Gastrocnemius medialis (tissue), 4 donors: ENCODE measurements around the gene ATF6. TPM values are rescaled to one million over a fixed set of nuclear protein-coding genes. Genes with fewer than 3 reads are reported as not detected.

Experiments used
- ATAC-seq, 2 donors: fragments of 150-250 bp; one replicate each; pipeline ENCODE4 v1.9.1; 2016
- DNase-seq, 2 donors: peaks; one replicate each; pipeline ENCODE4 v3.0.0-alpha.2; 2019
- H3K27ac ChIP-seq, 4 donors: fragments of 200-600 bp; sonication (generic); 1 replicate in 1 of 4; 2 replicates in 3 of 4; pipeline ENCODE4 v1.5.1; 2016 to 2018; ENCODE audit warnings: mild to moderate bottlenecking in 2 of 4, moderate library complexity in 1 of 4
- H3K27me3 ChIP-seq, 3 donors: fragments of 200-600 bp; sonication (generic) in 2 of 3; 1 replicate in 1 of 3; 2 replicates in 2 of 3; pipeline versions ENCODE4 v1.5.1 to v1.6.0; 2016 to 2019; ENCODE audit warnings: mild to moderate bottlenecking in 1 of 3, moderate library complexity in 1 of 3
- H3K36me3 ChIP-seq, 2 donors: fragments of 200-600 bp; sonication (generic) in 1 of 2; one replicate each; pipeline ENCODE4 v1.5.1; 2017 to 2018
- H3K4me1 ChIP-seq, 2 donors: fragments of 200-600 bp; sonication (generic) in 1 of 2; one replicate each; pipeline ENCODE4 v1.5.1; 2016 to 2017; ENCODE audit warnings: mild to moderate bottlenecking in 2 of 2
- H3K4me3 ChIP-seq, 4 donors: fragments of 200-600 bp; sonication (generic) in 3 of 4; 1 replicate in 1 of 4; 2 replicates in 3 of 4; pipeline ENCODE4 v1.5.1; 2016 to 2019; ENCODE audit warnings: mild to moderate bottlenecking in 2 of 4
- H3K9me3 ChIP-seq, 3 donors: fragments of 200-600 bp; sonication (generic) in 2 of 3; 1 replicate in 1 of 3; 2 replicates in 2 of 3; pipeline ENCODE4 v1.5.1; 2016 to 2019
- POLR2A ChIP-seq, 2 donors: fragments of 450-650 bp; IDR thresholded peaks; one replicate each; pipeline ENCODE4 v1.6.1; 2017; ENCODE audit warnings: antibody characterized with exemption in 2 of 2, mild to moderate bottlenecking in 2 of 2, moderate library complexity in 2 of 2
- in situ Hi-C, 4 donors: fragments of 200-750 bp; cut with MboI; loops; one replicate each; pipeline versions ENCODE4 v1.15.0 to v1.8.0; 2017; ENCODE audit warnings: low sequenced_read_pairs in 4 of 4
- intact Hi-C: fragments of 100-400 bp; cut with DNase I; formaldehyde crosslinking; loops from one replicate; pipeline ENCODE4 v1.15.1; 2023; ENCODE audit warnings: low total_unique reads
- total RNA-seq, 4 donors: library from RNA; depleted of rRNA; stranded (reverse); fragments of >200 nt; gene quantifications; one replicate each; pipeline versions ENCODE4 v1.1.0 to v1.2.3, GENCODE V29; 2016
- TF ChIP-seq, protein P1 (sequence below), 5 experiments: fragments of 450-650 bp in 3 of 5; fragments of 200-600 bp in 2 of 5; sonication (generic) in 2 of 5; IDR thresholded peaks in 4 of 5; conservative IDR thresholded peaks in 1 of 5; 1 replicate in 4 of 5; 2 replicates in 1 of 5; pipeline ENCODE4 v1.5.1; 2016 to 2019; ENCODE audit warnings: antibody characterized with exemption in 5 of 5, mild to moderate bottlenecking in 3 of 5, moderate library complexity in 3 of 5

The ATF6 gene
- total RNA-seq, 4 donors from 2014 or later: 15.3 to 20.1 (median 18.3) TPM

DNA sequence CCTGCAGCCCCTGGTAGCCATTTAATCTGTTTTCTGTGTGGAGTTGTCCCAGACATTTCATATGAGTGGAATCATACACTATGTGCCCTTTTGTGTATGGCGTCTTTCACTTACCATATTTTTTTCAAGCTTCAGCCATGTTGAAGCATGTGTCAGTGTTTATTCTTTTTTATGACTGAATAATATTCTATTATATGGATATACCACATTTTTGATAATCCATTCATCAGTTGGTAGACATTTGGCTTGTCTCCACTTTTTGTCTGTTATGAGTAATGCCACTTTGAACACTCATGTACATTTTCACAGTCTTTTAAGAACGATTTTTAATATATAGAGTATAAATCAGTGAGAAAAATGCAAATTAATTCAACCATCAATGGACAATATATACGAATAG is 44.7 kb downstream of the ATF6 start:
- Histone ChIP-seq H3K4me3 (no peak overlapping the region), H3K4me1 (no peaks in the 10 kb centered on the region), H3K9me3 (no peaks in the 10 kb centered on the region), H3K27ac (no peak overlapping the region), H3K36me3 (no peaks in the 10 kb centered on the region), H3K27me3 (no peaks in the 10 kb centered on the region)
- no peak for ATAC-seq
- DNase-seq: no peak
- intact Hi-C loops (no loop called here), in situ Hi-C loops (no loop called here)
- TF ChIP-seq, protein P1, sequence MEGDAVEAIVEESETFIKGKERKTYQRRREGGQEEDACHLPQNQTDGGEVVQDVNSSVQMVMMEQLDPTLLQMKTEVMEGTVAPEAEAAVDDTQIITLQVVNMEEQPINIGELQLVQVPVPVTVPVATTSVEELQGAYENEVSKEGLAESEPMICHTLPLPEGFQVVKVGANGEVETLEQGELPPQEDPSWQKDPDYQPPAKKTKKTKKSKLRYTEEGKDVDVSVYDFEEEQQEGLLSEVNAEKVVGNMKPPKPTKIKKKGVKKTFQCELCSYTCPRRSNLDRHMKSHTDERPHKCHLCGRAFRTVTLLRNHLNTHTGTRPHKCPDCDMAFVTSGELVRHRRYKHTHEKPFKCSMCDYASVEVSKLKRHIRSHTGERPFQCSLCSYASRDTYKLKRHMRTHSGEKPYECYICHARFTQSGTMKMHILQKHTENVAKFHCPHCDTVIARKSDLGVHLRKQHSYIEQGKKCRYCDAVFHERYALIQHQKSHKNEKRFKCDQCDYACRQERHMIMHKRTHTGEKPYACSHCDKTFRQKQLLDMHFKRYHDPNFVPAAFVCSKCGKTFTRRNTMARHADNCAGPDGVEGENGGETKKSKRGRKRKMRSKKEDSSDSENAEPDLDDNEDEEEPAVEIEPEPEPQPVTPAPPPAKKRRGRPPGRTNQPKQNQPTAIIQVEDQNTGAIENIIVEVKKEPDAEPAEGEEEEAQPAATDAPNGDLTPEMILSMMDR (IDR thresholded peaks at IDR 0.05 in 4 of 5, conservative IDR thresholded peaks at IDR 0.05 in 1 of 5): no peak
- no peak for TF ChIP-seq POLR2A (IDR thresholded peaks at IDR 0.05)

DNA sequence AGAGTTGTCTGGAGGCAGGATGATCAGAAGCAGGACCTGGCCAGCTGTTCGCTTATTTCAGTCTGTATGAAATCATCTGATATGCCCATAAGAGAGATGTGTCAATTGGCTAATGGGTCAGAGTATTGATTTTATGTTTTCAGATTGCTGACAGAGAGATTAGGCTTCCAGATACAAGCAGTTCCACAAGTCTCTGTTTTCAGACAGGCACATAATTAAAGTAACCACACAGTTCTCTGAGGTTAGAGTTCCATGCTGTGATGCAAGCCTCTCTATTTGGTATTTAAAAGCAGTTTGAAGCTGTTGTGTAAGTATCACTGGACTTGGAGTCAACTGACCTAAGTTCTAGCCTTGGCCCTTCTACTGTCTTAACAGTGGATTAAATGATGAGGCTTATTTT is 50.1 kb downstream of the ATF6 start:
- in situ Hi-C loops (no loop called here), intact Hi-C loops (no loop called here)
- H3K4me3 ChIP-seq: no peak overlapping the region
- TF ChIP-seq, protein P1 (IDR thresholded peaks at IDR 0.05 in 4 of 5, conservative IDR thresholded peaks at IDR 0.05 in 1 of 5): no peak
- TF ChIP-seq POLR2A (IDR thresholded peaks at IDR 0.05): no peak
- no peak overlapping the region for H3K27ac ChIP-seq
- ATAC-seq: no peak
- H3K9me3 ChIP-seq: no peaks in the 10 kb centered on the region
- no peaks in the 10 kb centered on the region for H3K27me3 ChIP-seq
- H3K36me3 ChIP-seq: peaks cover 0 to 17% of the 10 kb centered on the region in 2 donors
- DNase-seq: no peak
- H3K4me1 ChIP-seq: no peaks in the 10 kb centered on the region

DNA sequence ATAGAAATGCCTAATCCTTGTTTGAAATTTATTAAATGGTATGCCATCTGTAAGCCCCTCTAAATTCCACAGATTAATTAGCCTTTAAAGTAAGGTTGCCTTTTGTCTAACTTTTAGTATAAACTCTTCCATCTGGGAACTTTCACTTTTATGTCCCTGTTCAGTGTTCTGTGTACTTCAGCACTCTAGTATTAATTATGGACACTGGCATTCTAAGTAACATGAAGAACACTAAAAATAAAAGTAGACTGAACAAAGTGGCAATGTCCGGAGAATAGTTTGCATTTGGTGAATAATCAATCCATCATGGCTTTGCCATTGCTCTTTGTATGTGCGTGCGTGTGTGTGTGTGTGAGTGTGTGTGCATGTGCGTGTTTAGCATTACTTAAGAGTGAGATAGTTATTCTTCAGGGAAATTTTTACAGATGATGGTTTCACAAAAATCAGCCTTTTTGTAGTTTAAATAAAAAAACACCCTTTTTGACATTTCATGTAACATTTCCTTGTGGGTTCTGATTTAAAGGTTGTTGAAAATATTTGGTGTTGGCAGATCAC is 51.1 kb downstream of the ATF6 start:
- Histone ChIP-seq H3K27ac (no peak overlapping the region), H3K4me1 (no peaks in the 10 kb centered on the region), H3K27me3 (no peaks in the 10 kb centered on the region), H3K36me3 (peaks cover 0 to 27% of the 10 kb centered on the region in 2 donors), H3K9me3 (no peaks in the 10 kb centered on the region), H3K4me3 (no peak overlapping the region)
- ATAC-seq (no peak), DNase-seq (no peak)
- intact Hi-C loops (no loop called here), in situ Hi-C loops (no loop called here)
- no peak for TF ChIP-seq POLR2A (IDR thresholded peaks at IDR 0.05)
- TF ChIP-seq, protein P1 (IDR thresholded peaks at IDR 0.05 in 4 of 5, conservative IDR thresholded peaks at IDR 0.05 in 1 of 5): no peak

DNA sequence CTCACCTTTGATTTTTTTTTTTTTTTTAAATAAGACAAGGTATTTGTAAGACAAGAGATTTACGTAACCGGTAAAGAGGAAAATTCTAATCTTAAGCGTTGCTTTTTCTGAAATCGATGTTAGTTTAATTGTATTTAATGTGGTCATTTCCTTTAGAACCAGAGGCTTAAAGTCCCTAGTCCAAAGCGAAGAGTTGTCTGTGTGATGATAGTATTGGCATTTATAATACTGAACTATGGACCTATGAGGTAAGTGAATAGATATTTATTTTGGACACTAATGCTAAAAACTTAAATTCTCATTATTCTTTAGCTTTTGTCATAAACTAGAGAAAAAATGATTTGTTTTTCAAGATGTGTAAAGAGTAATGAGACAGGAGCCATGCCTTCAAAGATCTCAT is 54.8 kb downstream of the ATF6 start:
- intact Hi-C loops (no loop called here), in situ Hi-C loops (no loop called here)
- DNase-seq (no peak), ATAC-seq (no peak)
- H3K36me3 ChIP-seq: peaks cover 0 to 27% of the 10 kb centered on the region in 2 donors
- no peak overlapping the region for H3K27ac ChIP-seq
- no peaks in the 10 kb centered on the region for H3K4me1 ChIP-seq
- no peaks in the 10 kb centered on the region for H3K9me3 ChIP-seq
- H3K27me3 ChIP-seq: no peaks in the 10 kb centered on the region
- no peak for TF ChIP-seq POLR2A (IDR thresholded peaks at IDR 0.05)
- TF ChIP-seq, protein P1 (IDR thresholded peaks at IDR 0.05 in 4 of 5, conservative IDR thresholded peaks at IDR 0.05 in 1 of 5): no peak
- no peak overlapping the region for H3K4me3 ChIP-seq

DNA sequence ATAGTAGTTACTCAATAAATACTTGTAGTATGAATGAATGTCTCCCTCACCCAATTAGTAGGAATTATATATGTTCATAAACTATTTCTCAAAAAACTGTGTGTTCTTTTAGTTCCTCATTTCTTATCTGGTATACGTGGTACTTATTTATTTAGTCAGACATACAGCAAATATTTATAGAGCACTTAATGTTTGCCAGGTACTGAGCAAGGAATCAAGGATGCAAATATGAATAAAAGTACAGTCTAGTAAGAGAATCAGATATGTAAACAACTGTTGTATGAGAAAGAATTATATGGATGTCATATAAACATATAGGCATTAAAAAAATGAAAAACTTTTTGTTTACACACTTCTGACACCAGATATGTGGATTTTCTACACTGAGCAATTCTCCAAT is 58.5 kb downstream of the ATF6 start:
- no peak for ATAC-seq
- no peaks in the 10 kb centered on the region for H3K9me3 ChIP-seq
- in situ Hi-C loops: no loop called here
- H3K4me3 ChIP-seq: no peak overlapping the region
- peaks cover 4 to 8% of the 10 kb centered on the region in 2 donors for H3K4me1 ChIP-seq
- H3K36me3 ChIP-seq: peaks cover 0 to 25% of the 10 kb centered on the region in 2 donors
- intact Hi-C loops: no loop called here
- H3K27ac ChIP-seq: no peak overlapping the region
- DNase-seq: no peak
- TF ChIP-seq POLR2A (IDR thresholded peaks at IDR 0.05): no peak
- H3K27me3 ChIP-seq: no peaks in the 10 kb centered on the region
